Sciatic nerve (tissue), 2 donors: ENCODE data around the gene MAP4. TPM values are rescaled to one million over a fixed set of nuclear protein-coding genes. Genes with fewer than 3 reads are reported as not detected.
"Not testable (repeated sequence)": the region's sequence is repeated elsewhere in the genome, so short reads cannot be mapped to it uniquely, and the experiment has no call there.

ENCODE experiments used
- ATAC-seq: fragments of 200-7000 bp; cut with Tn5 transposase; one replicate; pipeline ENCODE4 v1.9.1; 2020; ENCODE audit warnings: mild to moderate bottlenecking, moderate library complexity
- DNase-seq: peaks from one replicate; pipeline ENCODE4 v3.0.0-alpha.2; 2020; ENCODE audit warnings: low spot score
- intact Hi-C: fragments of 100-400 bp; cut with DNase I; formaldehyde crosslinking; loops from one replicate; pipeline ENCODE4 v1.14.2; 2022
- total RNA-seq: library from RNA; stranded (reverse); fragmentation: NEBNext Ultra II Directional; extraction: Animal tissue kit (Norgen Biotek cat#: 25700); gene quantifications from one replicate; pipeline ENCODE4 v1.2.1, GENCODE V29; 2021
- donor health status: DM: no; HTN: no; CAD: no.
- donor health status: DM: no; HTN: no; CAD: no.

Gene MAP4
- 442 TPM for total RNA-seq

GRCh38 chr3:48016301-48016973 is at the start of gene MAP4:
MAP4 (minus strand) TSS chr3:48016416; CDS start chr3:47998860, 17,556 bp downstream.
- no peak for ATAC-seq
- no peak for DNase-seq
- intact Hi-C loops, result no loop called here

- no peak for DNase-seq
- no peak for ATAC-seq
- intact Hi-C loops, result no loop called here
These were observed 48.8 kb upstream of the MAP4 start for GRCh38 chr3:48065035-48065434.

GRCh38 chr3:48064292-48064829 is 48.1 kb upstream of the MAP4 start:
- DNase-seq (no peak), ATAC-seq (no peak)
- intact Hi-C loops, result no loop called here

GRCh38 chr3:48061586-48061985 is 45.4 kb upstream of the MAP4 start:
- intact Hi-C loops, DNase-seq: not testable (repeated sequence)

GRCh38 chr3:48058091-48058490 is 41.9 kb upstream of the MAP4 start:
- DNase-seq (no peak), ATAC-seq (no peak)
- intact Hi-C loops, result no loop called here

More at GRCh38 chr3:48061586-48061985, 45.4 kb upstream of the MAP4 start:
- not testable (repeated sequence) for ATAC-seq

GRCh38 chr3:48057521-48057920 is 41.3 kb upstream of the MAP4 start:
- DNase-seq (no peak), ATAC-seq (no peak)
- intact Hi-C loops, result no loop called here

GRCh38 chr3:48047841-48048464 is 31.7 kb upstream of the MAP4 start:
- intact Hi-C loops, result no loop called here
- no peak for ATAC-seq
- DNase-seq, result no peak

- ATAC-seq (no peak), DNase-seq (no peak)
- intact Hi-C loops, result no loop called here
These were observed 26.0 kb upstream of the MAP4 start for GRCh38 chr3:48042071-48042760.

GRCh38 chr3:48039487-48040190 is 23.4 kb upstream of the MAP4 start:
- intact Hi-C loops, result no loop called here
- ATAC-seq (peak; percentile 73), DNase-seq (no peak)

- ATAC-seq (peak; percentile 38), DNase-seq (no peak)
- intact Hi-C loops, result no loop called here
These were observed 22.8 kb upstream of the MAP4 start for GRCh38 chr3:48038971-48039481.

- intact Hi-C loops, result no loop called here
- DNase-seq, result no peak
These were observed 17.8 kb upstream of the MAP4 start for GRCh38 chr3:48034000-48034516.

GRCh38 chr3:48030188-48030587 is 14.0 kb upstream of the MAP4 start:
- no peak for DNase-seq
- no peak for ATAC-seq
- intact Hi-C loops, result no loop called here

More at GRCh38 chr3:48034000-48034516, 17.8 kb upstream of the MAP4 start:
- peak; percentile 86 for ATAC-seq

GRCh38 chr3:48026951-48027908 is 11.0 kb upstream of the MAP4 start:
- ATAC-seq (no peak), DNase-seq (no peak)
- intact Hi-C loops, result no loop called here

- intact Hi-C loops, result no loop called here
- ATAC-seq, result no peak
- DNase-seq, result no peak
These were observed 9.9 kb upstream of the MAP4 start for GRCh38 chr3:48026098-48026497.

GRCh38 chr3:48024401-48024800 is 8.2 kb upstream of the MAP4 start:
- DNase-seq (no peak), ATAC-seq (no peak)
- intact Hi-C loops, result no loop called here

GRCh38 chr3:48023377-48023776 is 7.2 kb upstream of the MAP4 start:
- ATAC-seq, result peak; percentile 63
- no peak for DNase-seq
- intact Hi-C loops, result no loop called here

GRCh38 chr3:48022178-48022577 is 6.0 kb upstream of the MAP4 start:
- DNase-seq, result no peak
- no peak for ATAC-seq
- intact Hi-C loops, result no loop called here

- DNase-seq (no peak), ATAC-seq (no peak)
- intact Hi-C loops, result no loop called here
These were observed 2.6 kb upstream of the MAP4 start for GRCh38 chr3:48018841-48019240.
